ENCODE data around the gene F9. TPM values are rescaled to one million over a fixed set of nuclear protein-coding genes. Genes with fewer than 3 reads are reported as not detected.

F9 gene
- not detected in 2 replicates for total RNA-seq

DNA sequence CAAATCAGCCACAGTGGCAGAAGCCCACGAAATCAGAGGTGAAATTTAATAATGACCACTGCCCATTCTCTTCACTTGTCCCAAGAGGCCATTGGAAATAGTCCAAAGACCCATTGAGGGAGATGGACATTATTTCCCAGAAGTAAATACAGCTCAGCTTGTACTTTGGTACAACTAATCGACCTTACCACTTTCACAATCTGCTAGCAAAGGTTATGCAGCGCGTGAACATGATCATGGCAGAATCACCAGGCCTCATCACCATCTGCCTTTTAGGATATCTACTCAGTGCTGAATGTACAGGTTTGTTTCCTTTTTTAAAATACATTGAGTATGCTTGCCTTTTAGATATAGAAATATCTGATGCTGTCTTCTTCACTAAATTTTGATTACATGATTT, at the start of gene F9:
Gene F9, plus strand, starts transcription at position 190 of the 400 bp plus-strand sequence. Its CDS starts 26 bp downstream, at position 216.

Other genes with a start within 250 kb of the F9 start
- not detected in 2 replicates for gene MCF2, start 177.4 kb downstream of the F9 start, total RNA-seq

Measured in myometrial cell (primary cell).